Keratinocyte (primary cell): ENCODE measurements around the gene FNDC1. TPM values are rescaled to one million over a fixed set of nuclear protein-coding genes. Genes with fewer than 3 reads are reported as not detected.
A peak's percentile ranks its signal among the peaks of the same experiment; 100 is the strongest.

ENCODE experiments used
- DNase-seq: peaks from one replicate; pipeline ENCODE4 v3.0.0-alpha.2; 2011; ENCODE audit warnings: low read depth, missing footprints, low spot score
- FAIRE-seq: peaks from 2 replicates; lab custom pipeline; 2011; peaks lifted over from hg19 to GRCh38; lab: Jason Lieb, UNC
- H2AFZ ChIP-seq: 2 replicates; pipeline ENCODE4 v1.6.0; 2012; ENCODE audit warnings: low read length, control low read depth, inconsistent platforms; ENCODE audit not compliant: control insufficient read depth
- H3K27ac ChIP-seq: 2 replicates; pipeline ENCODE4 v1.5.1; 2011; ENCODE audit warnings: low read length; ENCODE audit not compliant: control insufficient read depth, insufficient read depth
- H3K27me3 ChIP-seq: 3 replicates; pipeline ENCODE4 v1.6.0; 2011; ENCODE audit warnings: low read length; ENCODE audit not compliant: control insufficient read depth, insufficient read depth; ENCODE audit errors: extremely low read depth
- H3K36me3 ChIP-seq, 2 experiments: 2 replicates in 1 of 2; 3 replicates in 1 of 2; pipeline ENCODE4 v1.5.1; 2011; ENCODE audit warnings: low read length in 2 of 2, mild to moderate bottlenecking in 1 of 2; ENCODE audit not compliant: control insufficient read depth in 2 of 2, insufficient read depth in 2 of 2; ENCODE audit errors: extremely low read depth in 1 of 2
- H3K4me1 ChIP-seq: 3 replicates; pipeline ENCODE4 v1.5.1; 2011; ENCODE audit warnings: low read length; ENCODE audit not compliant: control insufficient read depth, insufficient read depth; ENCODE audit errors: extremely low read depth
- H3K4me2 ChIP-seq: 3 replicates; pipeline ENCODE4 v1.6.0; 2011; ENCODE audit warnings: low read depth, low read length; ENCODE audit not compliant: control insufficient read depth, insufficient read depth; ENCODE audit errors: extremely low read depth
- H3K4me3 ChIP-seq, 3 experiments: fragments of 200-600 bp in 1 of 3; sonication (generic) in 1 of 3; 2 replicates in 2 of 3; 3 replicates in 1 of 3; pipeline ENCODE4 v1.5.1; 2011 to 2016; ENCODE audit warnings: low read length in 3 of 3, mild to moderate bottlenecking in 3 of 3, control low read depth in 2 of 3, inconsistent platforms in 1 of 3, low read depth in 1 of 3, mixed read lengths in 1 of 3, mixed run types in 1 of 3, moderate library complexity in 1 of 3; ENCODE audit not compliant: control insufficient read depth in 2 of 3, insufficient read depth in 2 of 3; ENCODE audit errors: extremely low read depth in 1 of 3
- H3K79me2 ChIP-seq: 2 replicates; pipeline ENCODE4 v1.6.0; 2012; ENCODE audit warnings: low read length; ENCODE audit not compliant: control insufficient read depth, insufficient read depth
- H3K9ac ChIP-seq: 3 replicates; pipeline ENCODE4 v1.6.0; 2011; ENCODE audit warnings: low read length; ENCODE audit not compliant: control insufficient read depth, insufficient read depth; ENCODE audit errors: extremely low read depth
- H3K9me1 ChIP-seq: 3 replicates; pipeline ENCODE4 v1.6.0; 2011; ENCODE audit warnings: low read length; ENCODE audit not compliant: control insufficient read depth, insufficient read depth; ENCODE audit errors: extremely low read depth
- H3K9me3 ChIP-seq: 2 replicates; pipeline ENCODE4 v1.5.1; 2012; ENCODE audit warnings: low read depth, low read length; ENCODE audit not compliant: control insufficient read depth
- H4K20me1 ChIP-seq: 3 replicates; pipeline ENCODE4 v1.6.0; 2011; ENCODE audit warnings: low read length; ENCODE audit not compliant: control insufficient read depth, insufficient read depth; ENCODE audit errors: extremely low read depth
- EZH2 ChIP-seq: IDR thresholded peaks from one replicate; pipeline ENCODE4 v1.6.1; 2012; ENCODE audit warnings: inconsistent platforms, mild to moderate bottlenecking, low read length, moderate library complexity
- dilution Hi-C: fragments of 300-500 bp; cut with MboI; formaldehyde crosslinking; loops from one replicate; pipeline ENCODE4 v1.7.0; 2020; ENCODE audit warnings: low sequenced_read_pairs; ENCODE audit not compliant: extremely low pct_ligation_motif_present
- polyA plus RNA-seq, 5 experiments: library from polyadenylated mRNA; depleted of rRNA in 3 of 5; stranded (reverse) in 3 of 5; stranded (forward) in 1 of 5; unstranded in 1 of 5; fragments of >200 nt; gene quantifications; 1 replicate in 1 of 5; 2 replicates in 3 of 5; 3 replicates in 1 of 5; pipeline versions ENCODE4 v1.2.1 to v1.2.3, GENCODE V29; 2011 to 2012; ENCODE audit warnings: missing spikeins in 2 of 5, low read depth in 1 of 5, low replicate concordance in 1 of 5
- TF ChIP-seq, protein P1 (sequence below), 3 experiments: IDR thresholded peaks in 1 of 3; conservative IDR thresholded peaks in 1 of 3; optimal IDR thresholded peaks in 1 of 3; 2 replicates in 2 of 3; 3 replicates in 1 of 3; pipeline versions ENCODE3 to v1.5.1; 2011; ENCODE audit warnings: low read length in 3 of 3, mild to moderate bottlenecking in 3 of 3, moderate library complexity in 2 of 3, control low read depth in 1 of 3, inconsistent platforms in 1 of 3; ENCODE audit not compliant: insufficient read depth in 2 of 3; ENCODE audit errors: extremely low read depth in 1 of 3

FNDC1 gene
- polyA plus RNA-seq, 1 donor (not counting 4 experiments of a cell fraction or from before 2014, with no cell fraction given), result not detected

- DNase-seq (no peak), FAIRE-seq (no peak)
- dilution Hi-C loops, result loop anchor here (25.0 kb wide), 1 partner anchor 467 kb away; no protein-coding TSS in a partner anchor
- Histone ChIP-seq H3K79me2 (no peaks in the 10 kb centered on the region), H3K4me3 (peak overlapping the region in 1 of 3 experiments; percentile 41), H4K20me1 (no peaks in the 10 kb centered on the region), H3K27ac (no peak overlapping the region), H3K9me3 (no peaks in the 10 kb centered on the region), H3K4me2 (no peak overlapping the region), H2AFZ (no peak overlapping the region), H3K9ac (no peak overlapping the region), H3K9me1 (no peaks in the 10 kb centered on the region), H3K36me3 (no peaks in the 10 kb centered on the region), H3K27me3 (peaks cover 52% of the 10 kb centered on the region), H3K4me1 (peaks cover 2% of the 10 kb centered on the region)
- peak; percentile 61 for TF ChIP-seq EZH2
- TF ChIP-seq, protein P1, sequence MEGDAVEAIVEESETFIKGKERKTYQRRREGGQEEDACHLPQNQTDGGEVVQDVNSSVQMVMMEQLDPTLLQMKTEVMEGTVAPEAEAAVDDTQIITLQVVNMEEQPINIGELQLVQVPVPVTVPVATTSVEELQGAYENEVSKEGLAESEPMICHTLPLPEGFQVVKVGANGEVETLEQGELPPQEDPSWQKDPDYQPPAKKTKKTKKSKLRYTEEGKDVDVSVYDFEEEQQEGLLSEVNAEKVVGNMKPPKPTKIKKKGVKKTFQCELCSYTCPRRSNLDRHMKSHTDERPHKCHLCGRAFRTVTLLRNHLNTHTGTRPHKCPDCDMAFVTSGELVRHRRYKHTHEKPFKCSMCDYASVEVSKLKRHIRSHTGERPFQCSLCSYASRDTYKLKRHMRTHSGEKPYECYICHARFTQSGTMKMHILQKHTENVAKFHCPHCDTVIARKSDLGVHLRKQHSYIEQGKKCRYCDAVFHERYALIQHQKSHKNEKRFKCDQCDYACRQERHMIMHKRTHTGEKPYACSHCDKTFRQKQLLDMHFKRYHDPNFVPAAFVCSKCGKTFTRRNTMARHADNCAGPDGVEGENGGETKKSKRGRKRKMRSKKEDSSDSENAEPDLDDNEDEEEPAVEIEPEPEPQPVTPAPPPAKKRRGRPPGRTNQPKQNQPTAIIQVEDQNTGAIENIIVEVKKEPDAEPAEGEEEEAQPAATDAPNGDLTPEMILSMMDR (optimal IDR thresholded peaks at IDR 0.05 in 1 of 3, IDR thresholded peaks at IDR 0.05 in 1 of 3, conservative IDR thresholded peaks at IDR 0.05 in 1 of 3; ENCODE audit: extremely low read depth in 1 of 3, insufficient read depth in 2 of 3, low read length in 3 of 3), result no peak
Measured at GRCh38 chr6:159170333-159170672, 1.1 kb downstream of the FNDC1 start.

GRCh38 chr6:159170999-159171712 is 2.0 kb downstream of the FNDC1 start:
- Histone ChIP-seq H3K9ac (no peak overlapping the region), H3K9me3 (no peaks in the 10 kb centered on the region), H3K36me3 (no peaks in the 10 kb centered on the region), H3K27me3 (peaks cover 52% of the 10 kb centered on the region), H2AFZ (no peak overlapping the region), H3K4me1 (peaks cover 2% of the 10 kb centered on the region), H3K79me2 (no peaks in the 10 kb centered on the region), H3K27ac (no peak overlapping the region), H3K4me3 (no peak overlapping the region), H4K20me1 (no peaks in the 10 kb centered on the region), H3K9me1 (no peaks in the 10 kb centered on the region), H3K4me2 (no peak overlapping the region)
- no peak for DNase-seq
- dilution Hi-C loops, result loop anchor here (25.0 kb wide), 1 partner anchor 466 kb away; no protein-coding TSS in a partner anchor
- TF ChIP-seq EZH2, result no peak
- TF ChIP-seq, protein P1 (optimal IDR thresholded peaks at IDR 0.05 in 1 of 3, IDR thresholded peaks at IDR 0.05 in 1 of 3, conservative IDR thresholded peaks at IDR 0.05 in 1 of 3; ENCODE audit: extremely low read depth in 1 of 3, insufficient read depth in 2 of 3, low read length in 3 of 3), result no peak
- FAIRE-seq, result no peak
